GM12872 (cell line): ENCODE results near the gene PEAK1.

Experiments
- TF ChIP-seq, protein P1 (sequence below): IDR thresholded peaks from 3 replicates; pipeline ENCODE4 v1.5.1; 2011; ENCODE audit warnings: low read depth, mild to moderate bottlenecking, low read length, moderate library complexity; ENCODE audit not compliant: insufficient read depth

The PEAK1 gene

DNA sequence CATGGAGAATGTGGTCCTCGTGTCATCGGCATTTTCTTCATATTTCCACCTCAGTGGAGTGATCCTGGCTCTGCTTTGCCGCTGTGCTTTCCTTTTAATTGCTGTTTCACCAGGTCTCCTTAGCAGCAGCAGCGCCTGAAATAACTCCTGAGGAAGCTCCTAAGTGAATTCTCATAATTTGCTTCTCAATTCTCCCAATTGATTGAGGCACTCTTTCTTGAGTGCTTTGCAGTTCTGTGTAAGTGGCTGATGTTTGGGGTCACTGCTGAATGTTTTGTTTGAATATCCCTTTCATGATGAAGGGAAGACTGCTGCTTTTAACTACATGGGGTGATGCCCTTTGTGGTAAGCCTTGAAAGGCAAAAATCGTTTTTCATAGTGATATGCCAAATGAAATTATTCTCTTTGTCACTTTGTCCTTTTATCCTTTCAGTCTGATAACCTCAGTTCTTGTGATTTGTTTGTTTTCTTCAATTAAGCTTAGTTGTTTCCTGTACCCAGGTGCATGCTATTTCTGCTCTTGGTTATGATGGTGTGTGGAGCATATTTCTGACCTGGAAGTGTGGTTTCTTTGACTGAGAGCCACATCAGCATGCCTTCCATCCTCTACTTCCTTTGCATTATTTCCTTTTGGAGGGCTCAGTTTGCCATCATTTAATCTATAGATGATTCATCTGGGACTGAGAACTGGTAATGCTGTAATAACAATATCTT lies 37.4 kb upstream of the PEAK1 start:
- TF ChIP-seq, protein P1, sequence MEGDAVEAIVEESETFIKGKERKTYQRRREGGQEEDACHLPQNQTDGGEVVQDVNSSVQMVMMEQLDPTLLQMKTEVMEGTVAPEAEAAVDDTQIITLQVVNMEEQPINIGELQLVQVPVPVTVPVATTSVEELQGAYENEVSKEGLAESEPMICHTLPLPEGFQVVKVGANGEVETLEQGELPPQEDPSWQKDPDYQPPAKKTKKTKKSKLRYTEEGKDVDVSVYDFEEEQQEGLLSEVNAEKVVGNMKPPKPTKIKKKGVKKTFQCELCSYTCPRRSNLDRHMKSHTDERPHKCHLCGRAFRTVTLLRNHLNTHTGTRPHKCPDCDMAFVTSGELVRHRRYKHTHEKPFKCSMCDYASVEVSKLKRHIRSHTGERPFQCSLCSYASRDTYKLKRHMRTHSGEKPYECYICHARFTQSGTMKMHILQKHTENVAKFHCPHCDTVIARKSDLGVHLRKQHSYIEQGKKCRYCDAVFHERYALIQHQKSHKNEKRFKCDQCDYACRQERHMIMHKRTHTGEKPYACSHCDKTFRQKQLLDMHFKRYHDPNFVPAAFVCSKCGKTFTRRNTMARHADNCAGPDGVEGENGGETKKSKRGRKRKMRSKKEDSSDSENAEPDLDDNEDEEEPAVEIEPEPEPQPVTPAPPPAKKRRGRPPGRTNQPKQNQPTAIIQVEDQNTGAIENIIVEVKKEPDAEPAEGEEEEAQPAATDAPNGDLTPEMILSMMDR: no peak

- TF ChIP-seq, protein P1: no peak
Measured at GRCh38 chr15:77456746-77457145, 36.8 kb upstream of the PEAK1 start.

- TF ChIP-seq, protein P1: no peak
Measured at GRCh38 chr15:77455696-77456321, 35.9 kb upstream of the PEAK1 start.

DNA sequence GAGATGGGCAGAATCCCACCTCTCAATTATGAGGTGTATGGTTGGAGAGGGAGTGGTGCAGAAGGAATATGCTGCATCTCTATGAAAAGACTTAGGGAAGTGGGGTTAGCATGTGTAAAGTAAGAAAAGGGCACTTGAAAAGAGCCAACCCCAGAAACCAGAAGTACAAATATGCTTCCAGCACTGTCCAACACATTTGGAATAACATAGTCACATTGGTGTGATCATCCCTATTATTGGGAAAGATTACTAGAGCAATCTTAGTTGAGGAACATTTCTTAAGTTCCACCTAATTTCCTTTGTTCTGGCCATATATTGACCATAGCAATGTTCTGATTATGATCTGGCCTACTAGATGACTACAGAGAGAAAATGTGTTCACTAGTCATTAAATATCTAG lies 35.0 kb upstream of the PEAK1 start:
- TF ChIP-seq, protein P1: no peak

- TF ChIP-seq, protein P1: no peak
Measured at GRCh38 chr15:77454265-77454664, 34.4 kb upstream of the PEAK1 start.

DNA sequence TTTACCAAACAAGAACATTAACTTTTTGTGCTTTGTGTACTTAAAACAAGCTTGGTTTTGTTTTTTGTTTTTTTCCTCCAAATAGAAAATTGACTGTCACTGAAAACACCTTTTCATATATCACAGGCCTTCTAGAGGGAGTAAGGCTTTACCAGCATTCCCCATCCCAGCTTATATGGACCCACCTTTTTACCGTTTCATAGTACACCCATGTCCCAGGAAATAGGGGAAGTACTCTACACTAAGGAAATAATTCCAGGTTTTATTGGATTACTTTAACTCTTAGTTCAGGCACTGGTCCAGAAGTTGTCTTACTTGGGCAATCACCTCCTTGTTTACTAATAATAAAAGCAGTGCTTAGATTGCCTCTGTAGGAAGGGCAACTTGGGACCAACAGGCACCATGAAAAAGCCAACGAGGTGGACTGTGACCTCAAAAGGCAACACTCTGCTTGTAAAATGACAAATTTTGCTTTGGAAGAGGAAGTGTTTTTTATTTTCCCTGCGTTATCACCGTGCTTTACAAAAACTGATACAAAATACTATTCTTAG lies 27.0 kb upstream of the PEAK1 start:
- TF ChIP-seq, protein P1: no peak

DNA sequence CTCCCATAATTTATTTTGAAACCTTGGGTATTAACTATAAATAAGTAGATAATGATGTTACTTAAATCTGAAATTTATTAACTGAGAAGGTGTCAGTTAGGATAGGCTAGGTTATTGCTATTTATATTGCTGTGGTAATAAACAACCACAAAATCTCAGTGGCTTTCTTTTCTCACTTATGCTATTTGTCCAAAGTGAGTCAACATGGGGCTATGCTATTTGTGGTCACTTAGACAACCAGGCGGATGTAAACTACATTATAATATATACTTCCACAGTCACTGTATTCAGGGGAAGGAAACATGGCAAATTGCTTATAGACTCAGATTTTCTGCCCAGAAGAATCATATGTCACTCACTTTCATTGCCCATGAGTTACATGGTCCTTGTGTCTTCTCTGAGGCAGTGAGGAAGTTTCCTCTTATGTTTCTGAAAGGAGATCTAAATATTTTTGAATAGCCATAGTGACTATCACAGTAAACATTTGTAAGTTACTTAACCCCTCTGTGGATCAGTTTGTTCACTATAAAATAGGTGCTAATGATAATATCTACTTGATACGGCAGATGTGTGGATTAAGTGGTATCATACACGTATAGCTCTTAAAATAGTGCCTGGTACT lies 20.6 kb upstream of the PEAK1 start:
- TF ChIP-seq, protein P1: no peak
